PC-3 (cell line): ENCODE results near the gene SFT2D3.

Source experiments
- CTCF ChIP-seq: fragments of 300-600 bp; sonication (generic); conservative IDR thresholded peaks from 2 replicates; pipeline ENCODE4 v1.5.1; 2017; ENCODE audit warnings: antibody characterized with exemption, low read depth, mild to moderate bottlenecking, low read length
- EZH2phosphoT487 ChIP-seq: fragments of 300-600 bp; sonication (generic); IDR thresholded peaks from 2 replicates; pipeline ENCODE4 v1.6.1; 2018; ENCODE audit warnings: mild to moderate bottlenecking, antibody characterized with exemption, low read length, borderline replicate concordance

GRCh38 chr2:127712999-127713398, 11.7 kb downstream of the SFT2D3 start:
- no peak for TF ChIP-seq CTCF
- TF ChIP-seq EZH2phosphoT487: no peak
